KOPT-K1 (cell line): ENCODE data around the gene ARHGAP26.

Experiments
- H3K27ac ChIP-seq: fragments of 200-600 bp; sonication (generic); 2 replicates; pipeline ENCODE4 v1.5.1; 2016; ENCODE audit warnings: antibody characterized with exemption, mild to moderate bottlenecking, low read depth, low read length; ENCODE audit not compliant: poor library complexity, severe bottlenecking
- H3K36me3 ChIP-seq: fragments of 200-600 bp; sonication (generic); 2 replicates; pipeline ENCODE4 v1.5.1; 2017; ENCODE audit warnings: antibody characterized with exemption, mild to moderate bottlenecking, low read length, moderate library complexity; ENCODE audit not compliant: insufficient read depth
- H3K9me3 ChIP-seq: fragments of 200-600 bp; sonication (generic); 2 replicates; pipeline ENCODE4 v1.5.1; 2017; ENCODE audit warnings: antibody characterized with exemption, low read length, mild to moderate bottlenecking; ENCODE audit not compliant: insufficient read depth, poor library complexity, severe bottlenecking

ARHGAP26 gene, protein sequence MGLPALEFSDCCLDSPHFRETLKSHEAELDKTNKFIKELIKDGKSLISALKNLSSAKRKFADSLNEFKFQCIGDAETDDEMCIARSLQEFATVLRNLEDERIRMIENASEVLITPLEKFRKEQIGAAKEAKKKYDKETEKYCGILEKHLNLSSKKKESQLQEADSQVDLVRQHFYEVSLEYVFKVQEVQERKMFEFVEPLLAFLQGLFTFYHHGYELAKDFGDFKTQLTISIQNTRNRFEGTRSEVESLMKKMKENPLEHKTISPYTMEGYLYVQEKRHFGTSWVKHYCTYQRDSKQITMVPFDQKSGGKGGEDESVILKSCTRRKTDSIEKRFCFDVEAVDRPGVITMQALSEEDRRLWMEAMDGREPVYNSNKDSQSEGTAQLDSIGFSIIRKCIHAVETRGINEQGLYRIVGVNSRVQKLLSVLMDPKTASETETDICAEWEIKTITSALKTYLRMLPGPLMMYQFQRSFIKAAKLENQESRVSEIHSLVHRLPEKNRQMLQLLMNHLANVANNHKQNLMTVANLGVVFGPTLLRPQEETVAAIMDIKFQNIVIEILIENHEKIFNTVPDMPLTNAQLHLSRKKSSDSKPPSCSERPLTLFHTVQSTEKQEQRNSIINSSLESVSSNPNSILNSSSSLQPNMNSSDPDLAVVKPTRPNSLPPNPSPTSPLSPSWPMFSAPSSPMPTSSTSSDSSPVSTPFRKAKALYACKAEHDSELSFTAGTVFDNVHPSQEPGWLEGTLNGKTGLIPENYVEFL

DNA sequence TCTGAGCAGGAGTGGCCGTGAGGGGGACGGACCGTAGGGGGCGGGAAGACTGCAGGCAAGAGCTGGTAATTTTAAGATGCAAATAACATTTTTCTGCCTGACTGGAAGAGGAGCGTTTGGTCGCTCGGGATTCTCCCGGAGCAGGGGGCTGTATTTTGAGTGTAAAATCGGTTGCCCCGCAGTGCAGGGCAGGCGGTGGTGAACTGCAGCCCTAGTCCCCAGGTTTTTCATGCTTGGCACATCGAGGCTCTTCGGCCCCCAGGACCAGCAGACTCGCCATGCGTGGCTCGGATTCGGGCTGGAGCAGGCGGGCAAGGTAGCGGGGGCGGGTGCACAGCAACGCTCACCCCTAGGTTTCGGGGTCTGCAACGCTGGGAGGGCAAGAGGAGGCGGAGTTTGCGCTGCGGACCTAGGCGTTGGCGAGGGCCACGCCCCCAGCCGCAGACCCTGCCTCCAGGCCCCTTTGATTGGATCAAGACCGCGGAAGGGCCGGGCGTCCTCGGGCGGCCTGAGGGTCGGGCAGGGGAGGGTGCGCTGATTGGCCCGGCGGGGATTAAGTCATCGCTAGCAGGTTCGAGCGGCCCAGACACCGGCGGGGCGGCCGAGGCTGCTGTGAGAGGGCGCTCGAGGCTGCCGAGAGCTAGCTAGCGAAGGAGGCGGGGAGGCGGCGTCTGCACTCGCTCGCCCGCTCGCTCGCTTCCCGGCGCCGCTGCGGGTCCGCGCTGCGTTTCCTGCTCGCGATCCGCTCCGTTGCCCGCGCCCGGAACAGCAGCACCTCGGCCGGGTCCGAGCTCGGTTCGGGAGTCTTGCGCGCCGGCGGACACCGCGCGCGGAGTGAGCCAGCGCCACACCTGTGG lies at the start of gene ARHGAP26:
ARHGAP26 (plus strand) TSS at position 585 of the 857 bp plus-strand sequence. CDS start 385 bp downstream, outside the sequence.
- Histone ChIP-seq H3K36me3 (no peaks in the 10 kb centered on the region), H3K9me3 (no peaks in the 10 kb centered on the region), H3K27ac (peak within 1 kb of the TSS; percentile 59)

DNA sequence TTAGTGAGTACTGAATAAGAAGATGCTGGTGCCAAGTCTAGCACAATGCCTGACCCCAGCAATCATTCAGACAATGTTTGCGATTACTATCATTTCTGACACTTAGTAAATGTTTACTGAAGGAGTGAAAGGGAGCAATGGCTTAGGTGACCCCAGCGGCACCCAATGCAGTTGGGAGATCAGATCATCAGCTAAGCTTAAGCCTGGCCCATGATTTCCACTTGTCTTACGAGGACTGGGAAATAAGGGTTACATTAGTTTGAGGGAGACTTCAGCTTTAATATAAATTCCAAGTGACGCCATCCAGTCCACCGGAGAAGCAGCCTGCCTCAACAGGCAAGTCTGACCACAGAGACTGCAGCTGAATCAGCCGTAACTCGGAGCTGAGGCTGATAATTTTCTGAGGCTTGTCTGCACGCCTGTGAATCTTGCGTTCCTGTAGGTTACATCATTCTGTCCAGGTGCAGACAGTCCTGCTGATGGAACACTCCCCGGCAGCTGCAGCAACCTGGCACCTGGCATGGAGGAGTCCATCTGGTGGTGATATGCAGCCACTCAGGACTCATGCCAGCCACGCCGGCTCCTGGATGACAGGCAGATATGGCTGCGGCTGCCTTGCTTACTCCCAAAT lies 49.4 kb upstream of the ARHGAP26 start:
- Histone ChIP-seq H3K27ac (no peak overlapping the region), H3K9me3 (no peaks in the 10 kb centered on the region), H3K36me3 (no peaks in the 10 kb centered on the region)

DNA sequence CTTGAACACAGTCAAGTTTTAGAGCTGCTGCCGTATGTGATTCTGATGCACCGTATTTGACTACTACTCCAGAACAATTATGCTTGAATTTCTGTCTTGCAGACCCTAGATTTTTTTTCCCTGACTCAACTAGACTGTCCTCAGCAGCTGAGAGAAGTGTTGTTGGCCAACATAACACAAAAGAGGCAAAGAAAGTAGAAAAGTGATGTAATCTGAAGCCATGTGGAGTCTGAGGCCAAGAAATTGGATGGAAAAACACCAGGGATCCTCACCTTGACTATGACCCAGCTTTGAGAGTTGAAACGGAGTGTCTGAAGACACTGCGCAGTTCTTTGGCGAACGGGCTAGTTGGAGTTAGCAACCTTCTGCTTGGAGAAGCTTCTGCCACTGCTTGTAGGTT lies 48.0 kb upstream of the ARHGAP26 start:
- Histone ChIP-seq H3K9me3 (no peaks in the 10 kb centered on the region), H3K27ac (no peak overlapping the region), H3K36me3 (no peaks in the 10 kb centered on the region)

DNA sequence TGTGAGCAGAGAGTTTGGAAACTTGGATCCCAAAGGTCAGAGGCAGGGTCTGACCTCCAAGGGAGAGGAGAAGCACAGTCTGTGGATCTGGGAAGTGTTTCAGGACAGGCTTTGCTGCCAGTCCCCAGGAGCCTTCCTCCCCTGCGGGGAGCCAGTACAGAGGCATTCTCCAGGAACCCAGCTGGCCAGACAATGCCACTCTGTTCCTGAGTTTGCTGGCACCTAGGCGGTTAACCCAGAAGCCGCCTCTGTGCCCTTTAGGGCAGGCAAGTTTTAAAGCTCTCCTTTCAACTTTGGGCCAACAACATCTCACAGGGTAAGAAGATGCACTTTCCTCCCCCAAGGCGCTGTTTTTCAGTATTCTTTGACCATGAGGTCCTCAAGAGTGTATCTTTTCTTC lies 47.3 kb upstream of the ARHGAP26 start:
- Histone ChIP-seq H3K9me3 (no peaks in the 10 kb centered on the region), H3K36me3 (no peaks in the 10 kb centered on the region), H3K27ac (no peak overlapping the region)

DNA sequence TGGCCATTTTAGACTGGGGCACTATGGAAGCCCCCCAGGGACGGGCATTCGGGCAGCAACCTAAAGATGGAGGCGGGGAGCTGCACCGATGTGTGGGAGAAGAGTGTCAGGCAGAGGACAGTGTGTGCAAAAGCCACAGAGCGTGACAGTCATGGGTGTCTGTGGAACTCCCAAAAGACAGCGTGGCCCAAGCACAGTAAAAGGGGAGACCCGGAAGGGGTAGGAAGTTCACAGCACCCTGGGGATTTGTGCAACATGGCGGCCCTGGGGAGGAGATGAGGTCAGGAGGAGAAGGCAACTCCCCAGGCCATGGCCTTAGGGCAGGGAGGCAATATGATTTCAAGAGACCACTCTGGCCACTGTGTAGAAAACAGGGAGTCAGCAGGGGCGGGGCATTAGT lies 45.4 kb upstream of the ARHGAP26 start:
- H3K27ac ChIP-seq, result no peak overlapping the region
- no peaks in the 10 kb centered on the region for H3K9me3 ChIP-seq
- H3K36me3 ChIP-seq, result no peaks in the 10 kb centered on the region

DNA sequence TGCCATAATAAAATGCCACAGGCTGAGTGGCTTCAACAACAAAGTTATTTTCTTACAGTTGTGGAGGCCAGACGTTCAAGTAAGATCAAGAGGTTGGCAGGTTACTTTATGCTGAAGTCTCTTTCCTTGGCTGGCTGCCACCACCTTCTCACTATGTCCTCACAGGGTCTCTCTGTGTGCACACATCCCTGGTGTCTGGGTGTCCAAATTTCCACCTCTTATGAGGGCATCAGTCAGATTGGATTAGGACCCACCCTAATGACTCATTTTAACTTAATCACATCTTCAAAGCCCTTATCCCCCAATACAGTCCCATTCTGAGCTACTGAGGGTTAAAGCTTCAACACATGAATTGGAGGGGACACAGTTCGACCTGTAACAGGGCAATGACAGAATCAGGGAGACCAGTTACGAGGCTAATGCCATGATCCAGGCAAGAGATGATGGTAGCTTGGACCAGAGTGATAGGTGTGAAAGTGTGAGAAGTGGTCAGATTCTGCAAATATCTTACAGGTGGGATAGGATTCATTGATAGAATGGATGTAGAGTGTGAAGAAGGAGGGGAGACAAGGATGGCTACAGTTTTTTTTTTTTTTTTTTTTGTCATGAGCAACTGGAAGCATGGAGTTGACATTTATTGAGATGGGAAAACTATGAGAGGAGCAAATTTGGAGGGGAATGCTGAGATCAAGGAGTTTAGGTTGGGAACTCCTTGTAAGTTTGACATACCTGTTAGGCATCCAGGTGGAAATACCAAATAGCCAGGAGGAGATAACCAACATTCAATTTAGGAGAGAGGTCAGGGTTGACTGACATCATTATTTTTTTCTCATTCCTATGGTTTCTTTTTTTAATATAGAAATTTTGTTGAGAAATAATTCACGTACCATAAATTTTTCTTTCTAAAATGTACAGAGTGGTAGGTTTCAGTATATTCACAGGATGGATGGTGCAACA lies 44.7 kb upstream of the ARHGAP26 start:
- Histone ChIP-seq H3K36me3 (no peaks in the 10 kb centered on the region), H3K27ac (no peak overlapping the region), H3K9me3 (no peaks in the 10 kb centered on the region)

DNA sequence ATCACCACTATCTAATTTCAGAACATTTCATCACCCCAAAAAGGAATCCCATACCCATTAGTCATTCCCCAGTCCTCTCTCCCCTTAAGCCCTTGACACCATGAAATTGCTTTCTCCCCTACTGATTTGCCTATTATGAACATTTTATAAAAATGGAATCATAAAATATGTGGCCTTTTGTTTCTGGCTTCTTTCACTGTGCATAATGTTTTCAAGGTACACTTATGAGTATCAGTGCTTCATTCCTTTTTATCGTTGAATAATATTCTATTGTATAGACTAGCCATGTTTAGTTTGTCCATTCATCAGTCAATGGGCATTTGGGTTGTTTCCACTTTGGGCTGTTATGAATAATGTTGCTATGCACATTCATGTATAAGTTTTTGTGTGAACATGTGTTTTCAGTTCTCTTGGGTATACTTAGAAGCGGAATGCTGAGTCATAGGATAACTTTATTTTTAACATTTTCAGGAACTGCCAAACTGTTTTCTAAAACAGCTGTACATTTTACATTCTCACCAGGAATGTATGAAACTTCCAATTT lies 43.9 kb upstream of the ARHGAP26 start:
- Histone ChIP-seq H3K36me3 (no peaks in the 10 kb centered on the region), H3K9me3 (no peaks in the 10 kb centered on the region), H3K27ac (no peak overlapping the region)

DNA sequence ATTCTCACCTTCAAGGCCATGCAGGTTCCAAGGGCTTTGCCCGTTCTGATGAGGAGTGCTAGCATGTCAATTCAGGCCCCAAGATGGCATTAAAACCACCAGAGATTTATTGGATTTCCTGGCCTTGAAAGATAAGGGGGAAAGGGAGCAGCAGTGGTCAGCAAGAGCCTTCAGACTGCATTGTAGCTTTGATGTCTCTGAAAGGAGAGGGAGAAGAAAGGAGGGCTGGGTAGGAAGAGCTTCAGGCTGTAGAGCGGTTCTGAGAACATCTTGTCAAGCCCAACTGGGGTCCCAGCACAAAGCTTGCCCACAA lies 42.5 kb upstream of the ARHGAP26 start:
- no peak overlapping the region for H3K27ac ChIP-seq
- H3K36me3 ChIP-seq, result no peaks in the 10 kb centered on the region
- H3K9me3 ChIP-seq, result no peaks in the 10 kb centered on the region

DNA sequence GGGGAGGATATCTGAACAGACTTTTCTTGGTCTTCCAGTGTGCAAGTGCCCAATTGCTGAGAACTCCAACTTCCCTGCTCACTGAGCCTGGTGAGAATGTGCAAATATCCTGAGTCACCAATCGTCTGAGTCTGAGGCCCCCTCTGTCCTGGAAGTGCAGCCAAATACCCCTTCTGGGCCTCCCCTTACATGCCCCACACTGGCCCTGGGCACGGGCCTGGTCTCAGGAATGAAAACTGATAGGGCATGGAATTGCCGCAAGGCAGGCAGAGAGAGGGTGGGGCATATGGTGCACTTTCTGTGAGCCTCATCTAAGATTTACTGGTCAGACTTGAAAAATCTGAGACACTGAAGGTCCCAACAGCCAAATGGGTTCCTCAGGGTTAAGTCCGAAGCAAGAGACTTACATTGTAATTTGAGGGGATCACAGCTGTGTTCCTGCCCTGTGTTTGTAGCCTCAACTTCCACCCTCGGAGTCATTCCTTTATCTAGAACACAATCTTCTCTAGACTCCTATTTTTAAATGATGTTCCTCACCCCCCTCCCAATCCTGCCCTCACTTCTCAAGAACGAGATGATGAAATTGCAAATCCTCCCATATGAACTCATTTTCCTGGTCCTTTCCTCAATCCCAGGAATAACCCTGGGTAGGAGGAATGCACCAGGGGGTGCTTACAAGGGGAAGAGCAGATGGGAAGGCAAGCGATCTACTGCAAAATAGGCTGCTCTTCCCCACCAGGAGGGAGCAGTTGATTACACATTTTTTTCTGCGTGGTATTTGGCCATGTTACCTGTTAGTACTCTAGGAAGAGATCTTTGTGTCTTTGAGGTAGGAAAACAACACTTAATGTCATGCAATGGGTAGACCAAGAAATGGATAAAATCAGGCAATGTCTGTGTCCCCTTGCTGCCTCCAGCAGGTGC lies 34.6 kb upstream of the ARHGAP26 start:
- no peaks in the 10 kb centered on the region for H3K36me3 ChIP-seq
- H3K9me3 ChIP-seq, result no peaks in the 10 kb centered on the region
- peak overlapping the region; percentile 40 for H3K27ac ChIP-seq

DNA sequence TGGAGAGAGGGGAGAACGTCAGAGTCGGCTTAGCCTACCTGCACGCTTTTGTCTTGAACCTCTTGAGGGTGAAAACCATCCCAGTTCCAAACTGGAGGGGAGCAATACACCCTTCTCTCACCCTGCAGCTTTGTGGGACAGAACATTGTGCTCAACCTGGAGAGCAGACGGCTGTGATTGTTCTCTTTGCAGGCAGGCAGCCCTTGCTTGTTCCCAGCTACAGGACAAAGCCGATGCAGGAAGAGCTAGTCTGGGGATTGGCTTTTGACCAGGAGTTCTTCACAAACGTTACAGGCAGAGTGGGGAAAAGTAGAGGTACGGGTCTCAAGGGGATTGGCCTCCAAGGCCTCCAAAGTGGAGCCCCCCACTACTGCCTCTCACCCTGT lies 33.9 kb upstream of the ARHGAP26 start:
- H3K9me3 ChIP-seq, result no peaks in the 10 kb centered on the region
- no peak overlapping the region for H3K27ac ChIP-seq
- no peaks in the 10 kb centered on the region for H3K36me3 ChIP-seq

DNA sequence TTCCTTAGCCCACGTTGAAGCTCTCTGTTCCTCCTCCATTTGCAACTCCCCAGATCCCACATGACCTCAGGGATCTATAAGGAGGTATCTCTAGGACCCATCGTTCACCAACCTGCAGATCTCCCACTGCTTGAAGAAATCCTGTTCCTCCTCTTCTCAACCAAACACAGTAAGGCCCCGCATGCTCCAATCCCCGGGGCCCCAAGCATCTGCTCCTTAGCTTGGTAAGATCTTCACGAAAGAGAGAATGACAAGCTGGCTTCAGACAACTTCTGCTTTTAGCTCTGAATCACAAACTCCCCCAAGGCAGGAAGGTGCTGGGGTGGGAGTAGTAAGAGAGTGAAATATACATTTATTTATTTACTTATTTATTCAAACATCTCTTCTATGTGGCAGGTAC lies 33.0 kb upstream of the ARHGAP26 start:
- Histone ChIP-seq H3K9me3 (no peaks in the 10 kb centered on the region), H3K27ac (no peak overlapping the region), H3K36me3 (no peaks in the 10 kb centered on the region)

DNA sequence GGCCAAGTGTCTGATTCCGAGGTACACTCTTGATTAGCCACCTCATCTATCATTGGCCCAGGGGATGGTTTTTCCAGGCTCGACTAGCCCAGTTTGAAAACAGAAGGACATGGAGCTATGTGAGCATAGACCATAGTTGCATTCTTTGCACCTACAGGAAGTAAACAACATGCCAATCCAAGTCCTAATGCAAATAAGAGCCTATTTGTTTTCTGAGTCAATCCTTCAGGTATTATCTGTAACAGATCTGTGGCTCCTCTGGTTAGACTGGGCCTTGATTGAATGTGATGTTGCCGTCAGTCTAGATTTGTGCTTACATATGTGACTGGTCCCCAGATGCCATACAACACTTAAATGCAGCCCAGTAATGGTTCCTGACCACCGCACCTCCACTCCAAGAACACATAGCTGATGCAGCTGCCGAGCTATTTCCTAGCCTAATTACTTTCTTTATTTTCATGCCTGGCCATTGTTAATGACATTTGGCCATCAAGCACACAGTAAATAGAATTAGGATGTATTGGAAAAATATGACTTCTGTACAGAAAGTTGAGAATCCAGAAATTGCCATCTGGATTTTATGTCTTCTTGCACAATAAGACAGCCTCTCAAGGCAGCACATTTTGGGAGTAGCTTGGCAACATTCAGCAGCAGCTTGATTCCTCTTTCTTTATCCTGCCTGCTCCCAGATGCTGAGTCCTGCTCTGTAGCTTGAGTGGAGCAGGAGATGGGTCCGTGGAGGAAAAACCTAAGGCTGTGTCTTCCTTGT lies 29.5 kb upstream of the ARHGAP26 start:
- no peak overlapping the region for H3K27ac ChIP-seq

More for the DNA sequence above, 29.5 kb upstream of the ARHGAP26 start:
- Histone ChIP-seq H3K36me3 (no peaks in the 10 kb centered on the region), H3K9me3 (no peaks in the 10 kb centered on the region)
